K562 treated with DMSO at 1 percent for 4 hours (cell line): ENCODE results near the gene IGFL1. TPM values are rescaled to one million over a fixed set of nuclear protein-coding genes. Genes with fewer than 3 reads are reported as not detected.

Source experiments
- total RNA-seq: library from RNA; unstranded; fragments of 300-600 nt; gene quantifications from 2 replicates; pipeline ENCODE4 v1.2.3, GENCODE V29; 2022; ENCODE audit not compliant: insufficient read depth

Gene IGFL1
- total RNA-seq = not detected in 2 replicates

GRCh38 chr19:46229442-46229841 lies at the start of gene IGFL1:
Gene IGFL1 (plus strand): TSS chr19:46229742. CDS start chr19:46229775, 33 bp downstream.

Other genes with a start within 250 kb of the IGFL1 start
- gene CCDC61, start 234.3 kb upstream of the IGFL1 start, total RNA-seq = 7.1 and 10.1 TPM in 2 replicates
- gene PGLYRP1, start 206.7 kb upstream of the IGFL1 start, total RNA-seq = not detected in 2 replicates
- gene IGFL4, start 188.7 kb upstream of the IGFL1 start, total RNA-seq = not detected in 2 replicates
- gene IGFL3, start 105.1 kb upstream of the IGFL1 start, total RNA-seq = not detected in 2 replicates
- 49.0 and 49.9 TPM in 2 replicates for gene IGFL2, start 81.5 kb upstream of the IGFL1 start, total RNA-seq
- not detected in 2 replicates for gene HIF3A, start 67.3 kb downstream of the IGFL1 start, total RNA-seq
- gene PPP5C, start 117.3 kb downstream of the IGFL1 start, total RNA-seq = 78.4 and 91.3 TPM in 2 replicates
- gene CCDC8, start 183.8 kb downstream of the IGFL1 start, total RNA-seq = 2.3 and 2.4 TPM in 2 replicates
- not detected in 2 replicates for gene PNMA8C, start 199.2 kb downstream of the IGFL1 start, total RNA-seq
- 9.4 and 10.7 TPM in 2 replicates for gene PNMA8A, start 241.8 kb downstream of the IGFL1 start, total RNA-seq